Mesodermal cell (in vitro differentiated cells): ENCODE results near the gene NR4A2.
"Not testable (repeated sequence)": the region's sequence is repeated elsewhere in the genome, so short reads cannot be mapped to it uniquely, and the experiment has no call there.

Experiments used
- H3K27ac ChIP-seq: 2 replicates; pipeline ENCODE4 v1.7.0; 2013; ENCODE audit warnings: mild to moderate bottlenecking, low read depth, low read length, moderate library complexity; ENCODE audit not compliant: severe bottlenecking
- H3K36me3 ChIP-seq: 2 replicates; pipeline ENCODE4 v1.7.1; 2013; ENCODE audit warnings: mild to moderate bottlenecking, low read length, moderate library complexity; ENCODE audit not compliant: control insufficient read depth, insufficient read depth
- H3K4me1 ChIP-seq: one replicate; pipeline ENCODE4 v1.7.1; 2013; ENCODE audit warnings: mild to moderate bottlenecking, low read length; ENCODE audit not compliant: insufficient read depth, control insufficient read depth, poor library complexity, severe bottlenecking
- H3K4me3 ChIP-seq: 2 replicates; pipeline ENCODE4 v1.7.0; 2013; ENCODE audit warnings: low read length, control low read depth, mild to moderate bottlenecking; ENCODE audit not compliant: insufficient read depth, poor library complexity, severe bottlenecking; ENCODE audit errors: extremely low read depth
- H3K9me3 ChIP-seq: 2 replicates; pipeline ENCODE4 v1.7.1; 2013; ENCODE audit warnings: mild to moderate bottlenecking, low read length, moderate library complexity; ENCODE audit not compliant: control insufficient read depth
- WGBS, 2 experiments: methylation state at CpG; one replicate each; pipeline ENCODE4 v1.1.5; 2013; ENCODE audit warnings: missing lambda C conversion rate in 2 of 2; ENCODE audit not compliant: insufficient coverage in 2 of 2; 5-methylcytosine and 5-hydroxymethylcytosine counted together

The NR4A2 gene

DNA sequence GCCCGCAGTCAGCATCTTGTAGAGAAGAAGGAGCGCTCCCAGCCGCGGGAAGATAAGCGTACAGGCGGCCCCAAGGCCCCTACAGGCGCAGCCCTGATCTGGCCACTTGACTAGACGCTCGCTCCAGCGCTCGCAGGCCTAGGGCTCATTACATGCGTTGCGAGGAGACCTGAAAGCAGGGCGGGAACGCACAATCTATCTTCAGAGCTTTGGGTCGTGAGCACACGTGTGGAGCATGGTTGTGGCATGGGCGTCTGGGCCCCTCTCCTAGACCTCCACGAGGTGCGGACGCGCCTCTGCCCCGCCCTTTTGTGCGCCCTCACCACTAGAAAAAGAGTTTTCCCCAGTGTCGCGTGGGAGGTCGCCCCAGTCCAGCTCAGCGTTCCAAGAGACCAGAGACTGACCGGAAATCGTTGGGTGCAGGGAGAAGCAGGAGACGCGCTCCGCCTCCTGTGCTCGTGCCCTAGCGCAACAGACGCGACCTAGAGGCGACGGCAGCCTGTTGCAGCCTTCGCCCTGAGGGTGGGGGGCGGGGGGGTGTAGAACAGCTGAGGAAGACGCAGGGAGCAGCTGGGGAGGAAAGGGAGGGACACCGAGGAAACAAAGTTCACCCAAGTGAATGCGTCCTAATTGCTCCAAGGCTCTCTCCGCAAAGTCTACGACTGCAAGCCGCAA is 12.6 kb downstream of the NR4A2 start:
- 94 to 96% methylated on average over 39 to 40 of the region's 47 CpGs for WGBS, 2 experiments
- Histone ChIP-seq H3K9me3 (peaks cover 8% of the 10 kb centered on the region), H3K4me3 (no peak overlapping the region), H3K27ac (no peak overlapping the region), H3K36me3 (no peaks in the 10 kb centered on the region), H3K4me1 (no peaks in the 10 kb centered on the region)

DNA sequence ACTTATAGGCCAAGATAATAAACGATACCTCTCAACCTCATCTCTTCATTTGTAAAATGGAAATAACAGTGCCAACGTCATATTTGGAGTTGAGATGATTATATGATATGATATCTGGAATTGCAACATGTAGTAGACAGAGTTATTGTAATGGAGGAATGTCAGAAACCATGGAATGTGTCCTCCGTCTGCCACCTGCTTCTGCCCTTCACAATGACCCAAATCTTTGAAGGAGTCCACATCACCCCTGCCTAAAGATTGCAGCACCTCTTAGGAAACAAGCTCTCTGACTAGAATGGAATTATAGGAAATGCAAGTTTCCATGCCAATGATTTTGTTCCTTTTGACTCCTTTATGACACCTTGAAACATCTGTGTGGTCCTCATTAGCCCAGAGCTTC is 14.9 kb downstream of the NR4A2 start:
- Histone ChIP-seq H3K9me3 (peaks cover 8% of the 10 kb centered on the region), H3K36me3 (no peaks in the 10 kb centered on the region), H3K4me1 (no peaks in the 10 kb centered on the region), H3K4me3 (no peak overlapping the region), H3K27ac (no peak overlapping the region)
- 71 to 85% methylated on average over 1 to 2 of the region's 3 CpGs for WGBS, 2 experiments

DNA sequence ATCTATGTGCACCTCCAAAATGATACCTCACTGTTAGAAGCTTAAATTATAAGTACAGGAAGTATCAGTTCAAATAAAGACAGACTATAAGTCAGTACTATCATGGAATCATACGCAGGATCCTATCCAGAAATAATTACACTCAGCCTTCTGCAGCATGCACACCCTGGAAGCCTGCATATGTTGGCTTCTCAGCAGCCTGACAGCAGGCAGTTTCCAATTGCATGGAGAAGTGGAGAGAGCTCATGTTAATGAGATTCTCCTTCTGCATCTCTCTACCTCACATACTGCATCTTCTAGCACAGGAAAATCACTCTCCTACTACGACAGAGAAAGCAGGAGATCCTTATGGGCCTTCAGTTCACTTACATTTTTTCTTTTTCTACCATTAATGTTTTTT is 20.5 kb downstream of the NR4A2 start:
- no peaks in the 10 kb centered on the region for H3K4me1 ChIP-seq
- no peaks in the 10 kb centered on the region for H3K9me3 ChIP-seq
- WGBS, 2 experiments = 63 to 100% methylated on average over 1 of the region's 2 CpGs
- no peak overlapping the region for H3K4me3 ChIP-seq
- no peaks in the 10 kb centered on the region for H3K36me3 ChIP-seq
- no peak overlapping the region for H3K27ac ChIP-seq

DNA sequence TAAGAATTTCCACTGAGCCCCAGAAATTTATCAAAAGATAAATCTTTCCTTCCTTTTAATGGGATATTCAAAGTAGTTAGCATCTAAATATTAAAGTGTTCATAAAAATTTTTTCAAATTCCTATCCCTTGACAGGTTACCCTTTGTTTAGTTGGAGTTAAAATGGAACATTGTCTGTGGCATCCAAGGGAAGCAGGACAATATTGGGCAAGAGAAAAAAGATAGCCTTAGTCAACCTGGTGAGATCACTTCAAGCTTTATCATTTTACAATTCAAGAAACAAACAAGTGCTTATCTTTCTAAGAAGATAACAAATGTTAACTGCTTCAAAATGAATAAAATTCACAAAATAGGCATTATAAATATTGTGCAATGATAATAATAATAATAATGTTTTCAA is 21.7 kb downstream of the NR4A2 start:
- H3K27ac ChIP-seq = no peak overlapping the region
- no peaks in the 10 kb centered on the region for H3K4me1 ChIP-seq
- no peaks in the 10 kb centered on the region for H3K36me3 ChIP-seq
- H3K4me3 ChIP-seq = no peak overlapping the region
- H3K9me3 ChIP-seq = no peaks in the 10 kb centered on the region

DNA sequence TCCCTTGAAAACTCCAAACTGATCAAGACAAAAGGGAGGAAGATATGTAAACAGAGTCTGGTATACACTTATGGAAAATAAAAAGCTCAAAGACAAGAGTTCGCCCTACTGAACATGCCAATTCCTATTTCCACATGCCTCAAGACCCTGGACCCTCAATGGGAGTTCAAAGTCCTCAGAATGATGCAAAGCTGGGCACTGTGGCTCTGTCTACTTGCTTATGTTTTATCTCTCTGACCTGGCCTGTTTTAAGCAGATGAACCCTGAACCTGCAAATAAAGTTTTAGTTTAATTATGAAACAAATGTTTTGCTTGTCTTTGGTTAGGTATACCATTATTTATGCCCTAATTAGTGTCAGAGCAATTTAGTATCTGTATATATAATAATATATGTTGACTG is 22.6 kb downstream of the NR4A2 start:
- 100% methylated on average over 1 of the region's 1 CpG for WGBS, 2 experiments
- no peaks in the 10 kb centered on the region for H3K36me3 ChIP-seq
- H3K27ac ChIP-seq = no peak overlapping the region
- no peak overlapping the region for H3K4me3 ChIP-seq
- no peaks in the 10 kb centered on the region for H3K4me1 ChIP-seq
- no peaks in the 10 kb centered on the region for H3K9me3 ChIP-seq

DNA sequence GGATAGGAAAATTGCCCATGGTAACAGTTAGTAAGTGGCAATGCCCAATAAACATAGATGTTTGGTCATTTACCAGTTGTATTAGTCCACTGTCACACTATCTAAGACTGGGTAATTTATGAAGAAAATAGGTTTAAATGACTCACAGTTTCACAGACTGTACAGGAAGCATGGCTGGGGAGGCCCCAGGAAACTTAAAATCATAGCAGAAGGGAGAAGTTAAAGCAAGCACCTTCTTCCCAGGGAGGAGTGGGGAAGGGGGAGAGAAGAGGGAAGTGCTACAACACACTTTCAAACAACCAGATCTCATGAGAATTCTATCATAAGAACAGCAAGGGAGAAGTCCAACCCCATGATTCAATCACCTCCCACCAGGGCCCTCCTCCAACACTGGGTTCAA is 23.4 kb downstream of the NR4A2 start:
- Histone ChIP-seq H3K36me3 (no peaks in the 10 kb centered on the region), H3K27ac (no peak overlapping the region), H3K9me3 (no peaks in the 10 kb centered on the region), H3K4me3 (no peak overlapping the region), H3K4me1 (no peaks in the 10 kb centered on the region)

DNA sequence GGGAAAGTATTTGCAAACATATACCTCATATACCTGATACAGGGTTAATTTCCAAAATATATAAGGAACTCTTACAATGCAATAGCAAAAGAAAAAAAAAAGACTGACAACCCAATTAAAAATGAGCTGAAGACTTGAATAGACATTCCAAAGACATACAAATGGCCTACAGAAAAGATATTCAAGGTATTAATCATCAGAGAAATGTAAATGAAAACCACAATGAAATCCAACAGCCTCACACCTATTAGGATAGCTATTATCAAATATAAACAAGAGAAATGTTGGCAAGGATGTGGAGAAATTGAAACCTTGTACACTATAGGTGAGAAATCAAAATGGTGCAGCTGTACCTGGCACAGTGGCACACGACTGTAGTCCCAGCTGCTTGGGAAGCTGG is 25.7 kb downstream of the NR4A2 start:
- no peaks in the 10 kb centered on the region for H3K36me3 ChIP-seq
- WGBS, 2 experiments = 71 to 75% methylated on average over 1 of the region's 1 CpG
- no peaks in the 10 kb centered on the region for H3K9me3 ChIP-seq
- H3K27ac ChIP-seq = no peak overlapping the region
- no peaks in the 10 kb centered on the region for H3K4me1 ChIP-seq
- no peak overlapping the region for H3K4me3 ChIP-seq

DNA sequence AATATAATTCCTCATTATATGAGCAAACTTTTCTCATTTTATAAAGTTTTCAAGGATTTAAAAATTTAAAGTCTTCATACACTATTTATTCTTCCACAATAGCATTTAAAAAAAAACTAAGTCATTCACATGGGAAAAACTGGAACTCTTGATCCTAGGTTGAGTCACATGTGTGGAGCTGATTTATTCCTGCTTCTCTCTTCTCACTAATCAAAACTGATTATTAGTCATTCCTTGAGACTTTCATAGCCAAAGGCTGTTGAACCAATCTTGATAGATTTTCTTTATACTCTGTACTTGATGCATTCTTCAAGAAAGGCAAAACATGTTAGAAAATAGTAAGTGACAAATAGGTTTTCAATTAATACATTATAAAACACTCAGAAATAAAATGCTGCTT is 27.4 kb downstream of the NR4A2 start:
- Histone ChIP-seq H3K4me1 (no peaks in the 10 kb centered on the region), H3K4me3 (no peak overlapping the region), H3K9me3 (no peaks in the 10 kb centered on the region), H3K36me3 (no peaks in the 10 kb centered on the region), H3K27ac (no peak overlapping the region)

DNA sequence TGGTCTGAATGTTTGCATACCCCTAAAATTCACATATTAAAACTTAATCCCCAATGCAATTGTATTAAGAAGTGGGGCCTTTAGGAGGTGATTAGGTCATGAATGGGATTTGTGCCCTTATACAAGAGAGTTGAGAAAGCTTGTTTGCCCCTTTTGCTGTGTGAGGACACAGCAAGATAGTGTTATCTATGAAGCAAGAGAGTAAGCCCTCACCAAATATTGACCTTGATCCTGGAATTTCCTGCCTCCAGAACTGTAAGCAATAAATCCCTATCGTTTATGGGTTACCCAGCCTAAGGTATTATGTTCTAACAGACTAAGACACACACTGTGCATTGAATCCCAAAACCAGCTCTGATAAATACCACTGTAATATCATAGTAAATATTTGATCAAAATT is 32.2 kb downstream of the NR4A2 start:
- Histone ChIP-seq H3K27ac (no peak overlapping the region), H3K4me3 (no peak overlapping the region), H3K9me3 (no peaks in the 10 kb centered on the region), H3K4me1 (no peaks in the 10 kb centered on the region), H3K36me3 (no peaks in the 10 kb centered on the region)
- 83% methylated on average over 1 of the region's 1 CpG; no CpG with 5 or more reads in 1 of the 2 experiments for WGBS, 2 experiments

DNA sequence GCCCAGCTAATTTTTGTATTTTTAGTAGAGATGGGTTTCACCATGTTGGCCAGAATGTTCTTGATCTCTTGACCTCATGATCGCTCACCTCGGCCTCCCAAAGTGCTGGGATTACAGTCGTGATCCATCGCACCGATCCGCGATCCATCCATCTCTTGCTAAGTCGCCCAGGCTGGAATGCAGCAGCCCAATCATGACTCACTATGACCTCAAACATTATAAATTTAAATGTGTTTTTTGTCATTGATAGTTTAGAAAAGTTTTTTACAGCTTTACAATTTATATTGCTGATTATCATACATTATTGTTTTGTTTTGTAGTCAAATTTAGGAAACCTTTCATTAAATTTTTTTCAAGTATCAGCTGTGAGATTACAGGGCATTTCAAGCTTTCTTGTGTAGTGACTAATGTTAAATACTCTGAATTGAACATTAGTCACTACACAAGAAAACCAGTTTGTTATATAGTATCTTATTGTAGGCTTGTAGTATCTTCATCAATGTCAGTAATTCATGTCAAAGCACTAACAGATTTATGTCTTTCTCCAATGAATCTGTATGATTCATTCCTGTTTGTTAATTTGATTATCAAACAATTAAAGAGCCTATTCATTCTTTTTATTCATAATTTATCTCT is 37.5 kb downstream of the NR4A2 start:
- Histone ChIP-seq H3K4me3 (no peak overlapping the region), H3K9me3 (peaks cover 3% of the 10 kb centered on the region), H3K36me3 (no peaks in the 10 kb centered on the region), H3K4me1 (no peaks in the 10 kb centered on the region), H3K27ac (no peak overlapping the region)
- WGBS, 2 experiments = 76 to 100% methylated on average over 2 to 7 of the region's 8 CpGs

DNA sequence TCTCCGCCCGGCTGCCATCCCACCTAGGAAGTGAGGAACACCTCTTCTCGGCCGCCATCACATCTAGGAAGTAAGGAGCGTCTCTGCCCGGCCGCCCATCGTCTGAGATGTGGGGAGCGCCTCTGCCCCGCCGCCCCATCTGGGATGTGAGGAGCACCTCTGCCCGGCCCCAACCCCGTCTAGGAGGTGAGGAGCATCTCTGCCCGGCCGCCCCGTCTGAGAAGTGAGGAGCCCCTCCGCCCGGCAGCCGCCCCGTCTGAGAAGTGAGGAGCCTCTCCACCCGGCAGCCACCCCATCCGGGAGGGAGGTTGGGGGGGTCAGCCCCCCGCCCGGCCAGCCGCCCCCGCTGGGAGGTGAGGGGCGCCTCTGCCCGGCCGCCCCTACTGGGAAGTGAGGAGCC is 39.1 kb downstream of the NR4A2 start:
- H3K9me3 ChIP-seq, H3K4me3 ChIP-seq, H3K27ac ChIP-seq, H3K4me1 ChIP-seq, H3K36me3 ChIP-seq: not testable (repeated sequence)
- WGBS, 2 experiments = 99% methylated on average over 9 of the region's 29 CpGs; no CpG with 5 or more reads in 1 of the 2 experiments
